Transverse colon (tissue), 4 donors: ENCODE results near the gene ZHX3. TPM values are rescaled to one million over a fixed set of nuclear protein-coding genes. Genes with fewer than 3 reads are reported as not detected.
A peak's percentile ranks its signal among the peaks of the same experiment; 100 is the strongest.
"Not testable (repeated sequence)": the region's sequence is repeated elsewhere in the genome, so short reads cannot be mapped to it uniquely, and the experiment has no call there.

ENCODE experiments used
- DNase-seq: peaks from one replicate; pipeline ENCODE4 v3.0.0-alpha.2; 2019
- H3K27ac ChIP-seq, 4 donors: fragments of 200-600 bp; sonication (generic); 2 replicates each; pipeline ENCODE4 v1.5.1; 2016 to 2018; ENCODE audit warnings: inconsistent platforms in 4 of 4
- H3K27me3 ChIP-seq: fragments of 200-600 bp; sonication (generic); 2 replicates; pipeline ENCODE4 v1.5.1; 2017; ENCODE audit warnings: inconsistent platforms
- H3K36me3 ChIP-seq, 4 donors: fragments of 200-600 bp; sonication (generic); 2 replicates each; pipeline ENCODE4 v1.5.1; 2017 to 2019; ENCODE audit warnings: inconsistent platforms in 4 of 4
- H3K4me1 ChIP-seq, 4 donors: fragments of 200-600 bp; sonication (generic); 2 replicates each; pipeline ENCODE4 v1.5.1; 2017 to 2020; ENCODE audit warnings: inconsistent platforms in 4 of 4
- H3K4me3 ChIP-seq, 4 donors: fragments of 200-600 bp; sonication (generic); 1 replicate in 1 of 4; 2 replicates in 3 of 4; pipeline versions ENCODE4 v1.5.1 to v1.6.1; 2017 to 2019; ENCODE audit warnings: inconsistent platforms in 4 of 4
- H3K9me3 ChIP-seq, 2 donors: fragments of 200-600 bp; sonication (generic); 2 replicates each; pipeline ENCODE4 v1.5.1; 2017 to 2019; ENCODE audit warnings: inconsistent platforms in 2 of 2
- CTCF ChIP-seq, 5 experiments: fragments of 200-600 bp in 3 of 5; fragments of 450-650 bp in 2 of 5; sonication (generic) in 3 of 5; IDR thresholded peaks; 1 replicate in 2 of 5; 2 replicates in 3 of 5; pipeline ENCODE4 v1.5.1; 2016 to 2017; ENCODE audit warnings: antibody characterized with exemption in 5 of 5, inconsistent platforms in 3 of 5, mild to moderate bottlenecking in 2 of 5, moderate library complexity in 1 of 5
- EP300 ChIP-seq: sonication (generic); formaldehyde crosslinking; IDR thresholded peaks from one replicate; pipeline ENCODE4 v1.6.1; 2017; ENCODE audit warnings: antibody characterized with exemption, low read depth
- POLR2A ChIP-seq: fragments of 450-650 bp; IDR thresholded peaks from one replicate; pipeline ENCODE4 v1.6.1; 2016; ENCODE audit warnings: antibody characterized with exemption, mild to moderate bottlenecking, moderate library complexity
- POLR2AphosphoS5 ChIP-seq, 3 donors: sonication (generic); formaldehyde crosslinking; IDR thresholded peaks; one replicate each; pipeline ENCODE4 v1.6.1; 2016; ENCODE audit warnings: antibody characterized with exemption in 3 of 3
- WGBS, 2 donors: methylation state at CpG; one replicate each; pipeline ENCODE4 v1.1.5; 2018; ENCODE audit warnings: low coverage in 1 of 2; 5-methylcytosine and 5-hydroxymethylcytosine counted together
- in situ Hi-C, 4 donors: fragments of 200-750 bp; cut with MboI; loops; one replicate each; pipeline versions ENCODE4 v1.15.0 to v1.15.1; 2017; ENCODE audit warnings: low sequenced_read_pairs in 3 of 4, low pct_ligation_motif_present in 1 of 4, low pct_unique_long_range_greater_than_20kb in 1 of 4
- intact Hi-C: fragments of 100-400 bp; cut with DNase I; formaldehyde crosslinking; loops from one replicate; pipeline ENCODE4 v1.15.1; 2023; ENCODE audit warnings: low total_unique reads
- total RNA-seq, 4 donors: library from RNA; depleted of rRNA; stranded (reverse); fragments of >200 nt; gene quantifications; one replicate each; pipeline ENCODE4 v1.1.0, GENCODE V29; 2016

ZHX3 gene
- total RNA-seq, 4 donors from 2014 or later = 22.7 to 34.8 (median 26.4) TPM

GRCh38 chr20:41316051-41316450, 1.5 kb downstream of the ZHX3 start:
- H3K9me3 ChIP-seq = no peaks in the 10 kb centered on the region
- intact Hi-C loops (loop anchor here (5.0 kb wide), 1 partner anchor 69 kb away; no protein-coding TSS in a partner anchor), in situ Hi-C loops (no loop called here)
- H3K4me1 ChIP-seq = peaks cover 6 to 40% (median 22%) of the 10 kb centered on the region in 4 donors
- 80 to 85% methylated on average over 6 of the region's 6 CpGs for WGBS, 2 donors
- H3K36me3 ChIP-seq = no peaks in the 10 kb centered on the region
- no peak for DNase-seq
- TF ChIP-seq CTCF (IDR thresholded peaks at IDR 0.05) = no peak
- TF ChIP-seq POLR2A = no peak
- no peak for TF ChIP-seq POLR2AphosphoS5 (IDR thresholded peaks at IDR 0.05)
- no peaks in the 10 kb centered on the region for H3K27me3 ChIP-seq
- peak overlapping the region; percentile 83 to 92 (median 88) for H3K27ac ChIP-seq
- H3K4me3 ChIP-seq = peak overlapping the region in 3 of 4 donors; percentile 62 to 69 (median 67)

GRCh38 chr20:41314386-41314785, 3.1 kb downstream of the ZHX3 start:
- DNase-seq = no peak
- no peak for TF ChIP-seq EP300
- no peak for TF ChIP-seq POLR2AphosphoS5 (IDR thresholded peaks at IDR 0.05)
- no peak for TF ChIP-seq CTCF (IDR thresholded peaks at IDR 0.05)
- no peak for TF ChIP-seq POLR2A
- in situ Hi-C loops (no loop called here), intact Hi-C loops (no loop called here)
- H3K36me3 ChIP-seq = no peaks in the 10 kb centered on the region
- no peaks in the 10 kb centered on the region for H3K9me3 ChIP-seq
- no peak overlapping the region for H3K4me3 ChIP-seq
- H3K4me1 ChIP-seq = peaks cover 10 to 32% (median 20%) of the 10 kb centered on the region in 4 donors
- WGBS, 2 donors = 72 to 79% methylated on average over 2 of the region's 2 CpGs
- H3K27ac ChIP-seq = peak overlapping the region in 3 of 4 donors; percentile 83 to 92 (median 86)
- H3K27me3 ChIP-seq = no peaks in the 10 kb centered on the region

GRCh38 chr20:41312009-41312408, 5.5 kb downstream of the ZHX3 start:
- H3K4me1 ChIP-seq = peaks cover 19 to 38% (median 26%) of the 10 kb centered on the region in 4 donors
- H3K4me3 ChIP-seq, H3K27ac ChIP-seq, in situ Hi-C loops, H3K27me3 ChIP-seq, H3K36me3 ChIP-seq, DNase-seq, intact Hi-C loops, H3K9me3 ChIP-seq: not testable (repeated sequence)
- 96 to 100% methylated on average over 5 to 6 of the region's 6 CpGs for WGBS, 2 donors

GRCh38 chr20:41309817-41310216, 7.7 kb downstream of the ZHX3 start:
- H3K4me3 ChIP-seq = no peak overlapping the region
- no peaks in the 10 kb centered on the region for H3K9me3 ChIP-seq
- H3K4me1 ChIP-seq = peaks cover 14 to 23% (median 16%) of the 10 kb centered on the region in 4 donors
- no peak for TF ChIP-seq EP300
- no peak for TF ChIP-seq POLR2AphosphoS5 (IDR thresholded peaks at IDR 0.05)
- TF ChIP-seq POLR2A = no peak
- no peak for TF ChIP-seq CTCF (IDR thresholded peaks at IDR 0.05)
- peak overlapping the region in 1 of 4 donors; percentile 52 for H3K27ac ChIP-seq
- intact Hi-C loops (no loop called here), in situ Hi-C loops (no loop called here)
- WGBS, 2 donors = 70 to 78% methylated on average over 2 of the region's 2 CpGs
- no peaks in the 10 kb centered on the region for H3K27me3 ChIP-seq
- no peak for DNase-seq
- H3K36me3 ChIP-seq = no peaks in the 10 kb centered on the region

GRCh38 chr20:41308726-41309413, 8.7 kb downstream of the ZHX3 start:
- H3K4me3 ChIP-seq = no peak overlapping the region
- H3K27me3 ChIP-seq = no peaks in the 10 kb centered on the region
- 40 to 44% methylated on average over 1 to 3 of the region's 3 CpGs for WGBS, 2 donors
- peak overlapping the region; percentile 11 to 52 (median 47) for H3K27ac ChIP-seq
- in situ Hi-C loops (no loop called here), intact Hi-C loops (no loop called here)
- no peak for DNase-seq
- H3K4me1 ChIP-seq = peaks cover 14 to 19% (median 17%) of the 10 kb centered on the region in 4 donors
- no peaks in the 10 kb centered on the region for H3K9me3 ChIP-seq
- no peaks in the 10 kb centered on the region for H3K36me3 ChIP-seq
- no peak for TF ChIP-seq POLR2AphosphoS5 (IDR thresholded peaks at IDR 0.05)
- TF ChIP-seq CTCF (IDR thresholded peaks at IDR 0.05) = no peak
- no peak for TF ChIP-seq EP300
- TF ChIP-seq POLR2A = no peak
